RCC 7860 (cell line): ENCODE data around the gene SLC9A8.

Source experiments
- DNase-seq: peaks from one replicate; pipeline ENCODE4 v3.0.0-alpha.2; 2015; ENCODE audit warnings: low spot score
- FAIRE-seq: peaks from 2 replicates; lab custom pipeline; 2012; peaks lifted over from hg19 to GRCh38; lab: Jason Lieb, UNC

Gene SLC9A8

GRCh38 chr20:49909499-49910339, 97.1 kb downstream of the SLC9A8 start:
- no peak for FAIRE-seq
- no peak for DNase-seq

- DNase-seq (no peak), FAIRE-seq (no peak)
These were observed 97.7 kb downstream of the SLC9A8 start for GRCh38 chr20:49910340-49910706.

GRCh38 chr20:49913399-49914047, 100.9 kb downstream of the SLC9A8 start:
- no peak for DNase-seq
- no peak for FAIRE-seq

- FAIRE-seq (no peak), DNase-seq (peak; percentile 35)
These were observed 101.9 kb downstream of the SLC9A8 start for GRCh38 chr20:49914310-49915117.

- FAIRE-seq, result no peak
- DNase-seq, result no peak
These were observed 102.4 kb downstream of the SLC9A8 start for GRCh38 chr20:49915118-49915379.

- DNase-seq (peak; percentile 93), FAIRE-seq (no peak)
These were observed 102.9 kb downstream of the SLC9A8 start, which contains the start of gene SPATA2 for GRCh38 chr20:49915380-49916145. SPATA2 (minus strand) TSS chr20:49915529; CDS start chr20:49908490, 7,039 bp downstream.

- DNase-seq (peak; percentile 70), FAIRE-seq (no peak)
These were observed 103.7 kb downstream of the SLC9A8 start for GRCh38 chr20:49916146-49917002.

GRCh38 chr20:49918446-49918845, 105.8 kb downstream of the SLC9A8 start:
- DNase-seq (no peak), FAIRE-seq (no peak)

- FAIRE-seq, result no peak
- DNase-seq, result no peak
These were observed 106.4 kb downstream of the SLC9A8 start for GRCh38 chr20:49919009-49919408.

- FAIRE-seq (no peak), DNase-seq (no peak)
These were observed 106.8 kb downstream of the SLC9A8 start for GRCh38 chr20:49919461-49919860.

- FAIRE-seq (no peak), DNase-seq (no peak)
These were observed 111.6 kb downstream of the SLC9A8 start for GRCh38 chr20:49924247-49924646.

GRCh38 chr20:49925901-49926454, 113.3 kb downstream of the SLC9A8 start:
- DNase-seq (no peak), FAIRE-seq (no peak)

GRCh38 chr20:49928411-49929141, 115.9 kb downstream of the SLC9A8 start:
- FAIRE-seq (peak; percentile 71), DNase-seq (peak; percentile 58)

GRCh38 chr20:49929142-49929494, 116.5 kb downstream of the SLC9A8 start:
- FAIRE-seq (no peak), DNase-seq (no peak)

- FAIRE-seq (no peak), DNase-seq (no peak)
These were observed 123.1 kb downstream of the SLC9A8 start for GRCh38 chr20:49935746-49936152.

GRCh38 chr20:49936153-49937026, 123.8 kb downstream of the SLC9A8 start, which contains the start of gene RNF114:
RNF114 (plus strand) TSS chr20:49936397; CDS start chr20:49936413, 16 bp downstream.
- peak; percentile 78 for DNase-seq
- no peak for FAIRE-seq

- no peak for FAIRE-seq
These were observed 124.7 kb downstream of the SLC9A8 start for GRCh38 chr20:49937027-49937929.

More at GRCh38 chr20:49937027-49937929, 124.7 kb downstream of the SLC9A8 start:
- no peak for DNase-seq
